ENCODE data around the gene TBX6.
"Not testable (repeated sequence)": the region's sequence is repeated elsewhere in the genome, so short reads cannot be mapped to it uniquely, and the experiment has no call there.

TBX6 gene

GRCh38 chr16:30121741-30122571 lies 30.2 kb upstream of the TBX6 start:
- TF ChIP-seq TAF1 (IDR thresholded peaks at IDR 0.05; ENCODE audit: borderline replicate concordance, low read depth, low read length) (no peak), POLR2A (IDR thresholded peaks at IDR 0.05; ENCODE audit: low read depth, low read length) (no peak), POLR2AphosphoS5 (IDR thresholded peaks at IDR 0.05; ENCODE audit: low read depth, low read length) (no peak)

GRCh38 chr16:30120340-30121105 lies 28.8 kb upstream of the TBX6 start:
- TF ChIP-seq TAF1 (IDR thresholded peaks at IDR 0.05; ENCODE audit: borderline replicate concordance, low read depth, low read length): no peak
- TF ChIP-seq POLR2AphosphoS5 (IDR thresholded peaks at IDR 0.05; ENCODE audit: low read depth, low read length): no peak
- no peak for TF ChIP-seq POLR2A (IDR thresholded peaks at IDR 0.05; ENCODE audit: low read depth, low read length)
- no peak for FAIRE-seq
- DNase-seq (ENCODE audit: insufficient read length): no peak

More at GRCh38 chr16:30121741-30122571, 30.2 kb upstream of the TBX6 start:
- FAIRE-seq (no peak), DNase-seq (ENCODE audit: insufficient read length) (no peak)

GRCh38 chr16:30119428-30119827 lies 27.7 kb upstream of the TBX6 start:
- TF ChIP-seq TAF1 (IDR thresholded peaks at IDR 0.05; ENCODE audit: borderline replicate concordance, low read depth, low read length) (no peak), POLR2AphosphoS5 (IDR thresholded peaks at IDR 0.05; ENCODE audit: low read depth, low read length) (no peak), POLR2A (IDR thresholded peaks at IDR 0.05; ENCODE audit: low read depth, low read length) (no peak)
- DNase-seq (ENCODE audit: insufficient read length): no peak
- FAIRE-seq: no peak

GRCh38 chr16:30117768-30118167 lies 26.0 kb upstream of the TBX6 start:
- no peak for TF ChIP-seq POLR2AphosphoS5 (IDR thresholded peaks at IDR 0.05; ENCODE audit: low read depth, low read length)
- TF ChIP-seq POLR2A (IDR thresholded peaks at IDR 0.05; ENCODE audit: low read depth, low read length): no peak
- DNase-seq (ENCODE audit: insufficient read length): no peak
- no peak for FAIRE-seq

- TF ChIP-seq POLR2A (IDR thresholded peaks at IDR 0.05; ENCODE audit: low read depth, low read length) (no peak), TAF1 (IDR thresholded peaks at IDR 0.05; ENCODE audit: borderline replicate concordance, low read depth, low read length) (no peak), POLR2AphosphoS5 (IDR thresholded peaks at IDR 0.05; ENCODE audit: low read depth, low read length) (no peak)
- DNase-seq (ENCODE audit: insufficient read length): no peak
- FAIRE-seq: no peak
These were observed 24.8 kb upstream of the TBX6 start for GRCh38 chr16:30116291-30117207.

- FAIRE-seq: no peak
- no peak for DNase-seq (ENCODE audit: insufficient read length)
- no peak for TF ChIP-seq POLR2A (IDR thresholded peaks at IDR 0.05; ENCODE audit: low read depth, low read length)
- TF ChIP-seq POLR2AphosphoS5 (IDR thresholded peaks at IDR 0.05; ENCODE audit: low read depth, low read length): no peak
- no peak for TF ChIP-seq TAF1 (IDR thresholded peaks at IDR 0.05; ENCODE audit: borderline replicate concordance, low read depth, low read length)
These were observed 23.5 kb upstream of the TBX6 start for GRCh38 chr16:30115238-30115637.

- FAIRE-seq; DNase-seq (ENCODE audit: insufficient read length): not testable (repeated sequence)
These were observed 23.1 kb upstream of the TBX6 start for GRCh38 chr16:30114833-30115232.

GRCh38 chr16:30114411-30114810 lies 22.7 kb upstream of the TBX6 start:
- FAIRE-seq: no peak
- TF ChIP-seq POLR2A (IDR thresholded peaks at IDR 0.05; ENCODE audit: low read depth, low read length) (no peak), POLR2AphosphoS5 (IDR thresholded peaks at IDR 0.05; ENCODE audit: low read depth, low read length) (no peak), TAF1 (IDR thresholded peaks at IDR 0.05; ENCODE audit: borderline replicate concordance, low read depth, low read length) (no peak)
- no peak for DNase-seq (ENCODE audit: insufficient read length)

GRCh38 chr16:30113711-30114333 lies 22.1 kb upstream of the TBX6 start:
- FAIRE-seq: no peak

GRCh38 chr16:30113031-30113710 lies 21.4 kb upstream of the TBX6 start, which contains the start of gene GDPD3:
Gene GDPD3 (minus strand): TSS chr16:30113537. CDS start chr16:30113478, 59 bp downstream.
- no peak for TF ChIP-seq POLR2A (IDR thresholded peaks at IDR 0.05; ENCODE audit: low read depth, low read length)
- no peak for TF ChIP-seq TAF1 (IDR thresholded peaks at IDR 0.05; ENCODE audit: borderline replicate concordance, low read depth, low read length)
- TF ChIP-seq POLR2AphosphoS5 (IDR thresholded peaks at IDR 0.05; ENCODE audit: low read depth, low read length): no peak
- no peak for FAIRE-seq
- DNase-seq (ENCODE audit: insufficient read length): no peak

More at GRCh38 chr16:30113711-30114333, 22.1 kb upstream of the TBX6 start:
- TF ChIP-seq POLR2A (IDR thresholded peaks at IDR 0.05; ENCODE audit: low read depth, low read length) (no peak), POLR2AphosphoS5 (IDR thresholded peaks at IDR 0.05; ENCODE audit: low read depth, low read length) (no peak), TAF1 (IDR thresholded peaks at IDR 0.05; ENCODE audit: borderline replicate concordance, low read depth, low read length) (no peak)
- DNase-seq (ENCODE audit: insufficient read length): no peak

Measured in GM12892 (cell line).